ENCODE measurements around the gene ANKDD1A.
A peak's percentile ranks its signal among the peaks of the same experiment; 100 is the strongest.

ANKDD1A gene

GRCh38 chr15:64911311-64912186 lies at the start of gene ANKDD1A:
ANKDD1A (plus strand) TSS chr15:64911902; CDS start chr15:64911931, 29 bp downstream.
- TF ChIP-seq ZNF335 (tag by site-specific recombination; conservative IDR thresholded peaks at IDR 0.05) (peak; percentile 42), ZEB2 (tag by site-specific recombination; IDR thresholded peaks at IDR 0.05) (no peak), SP3 (tag by site-specific recombination; IDR thresholded peaks at IDR 0.05) (peak; percentile 37; the same call in 1 of the 2 replicates), ZBTB26 (tag by site-specific recombination; optimal IDR thresholded peaks at IDR 0.05) (peak; percentile 40), ZNF266 (tag by site-specific recombination; IDR thresholded peaks at IDR 0.05; ENCODE audit: low read depth) (no peak), ZBTB17 (tag by site-specific recombination; IDR thresholded peaks at IDR 0.05) (peak; percentile 78), ZBTB20 (tag by site-specific recombination; IDR thresholded peaks at IDR 0.05) (peak; percentile 21; the same call in 1 of the 2 replicates), KLF9 (tag by site-specific recombination; IDR thresholded peaks at IDR 0.05; ENCODE audit: low read depth) (no peak), SP2 (tag by site-specific recombination; IDR thresholded peaks at IDR 0.05) (peak; percentile 61; the same call in 1 of the 2 replicates)
- Histone ChIP-seq H3K27ac (ENCODE audit: extremely low read depth, low read depth, low read length) (no peak within 1 kb of the TSS), H3K4me1 (ENCODE audit: control insufficient read depth, insufficient read depth, low read length) (no peaks in the 10 kb centered on the region), H3K36me3 (ENCODE audit: control insufficient read depth in 2 of 2, insufficient read depth in 1 of 2, low read length in 2 of 2) (no peaks in the 10 kb centered on the region), H3K9me3 (ENCODE audit: control insufficient read depth, insufficient read depth, low read depth, low read length) (no peaks in the 10 kb centered on the region), H3K4me3 (ENCODE audit: low read depth, low read length) (peak within 1 kb of the TSS; percentile 44)
- ChIA-PET POLR2A (no interaction called here), CTCF (interaction anchor here (0.6 to 0.9 kb wide), 2 partner anchors 345 to 943 kb away, joined by 3 read pairs; no protein-coding TSS in a partner anchor)

GRCh38 chr15:64861960-64862359 lies 49.7 kb upstream of the ANKDD1A start:
- no peak overlapping the region for H3K27ac ChIP-seq (ENCODE audit: extremely low read depth, low read depth, low read length)
- H3K36me3 ChIP-seq (ENCODE audit: control insufficient read depth in 2 of 2, insufficient read depth in 1 of 2, low read length in 2 of 2): peaks cover 0 to 29% of the 10 kb centered on the region in 2 experiments; a peak in 1 of 3 replicates
- POLR2A ChIA-PET: no interaction called here

GRCh38 chr15:64862408-64862807 lies 49.3 kb upstream of the ANKDD1A start:
- H3K9me3 ChIP-seq (ENCODE audit: control insufficient read depth, insufficient read depth, low read depth, low read length): no peaks in the 10 kb centered on the region
- CTCF ChIA-PET: interaction anchor here (0.7 kb wide), 1 partner anchor 188 kb away, joined by 3 read pairs; no protein-coding TSS in a partner anchor
- no peak overlapping the region for H3K4me3 ChIP-seq (ENCODE audit: low read depth, low read length)
- H3K36me3 ChIP-seq (ENCODE audit: control insufficient read depth in 2 of 2, insufficient read depth in 1 of 2, low read length in 2 of 2): peaks cover 0 to 31% of the 10 kb centered on the region in 2 experiments; a peak in 1 of 3 replicates
- no peak overlapping the region for H3K27ac ChIP-seq (ENCODE audit: extremely low read depth, low read depth, low read length)
- POLR2A ChIA-PET: no interaction called here
- no peaks in the 10 kb centered on the region; the same call in 1 of the 2 replicates for H3K4me1 ChIP-seq (ENCODE audit: control insufficient read depth, insufficient read depth, low read length)
- TF ChIP-seq WT1 (tag by site-specific recombination; IDR thresholded peaks at IDR 0.05) (0 out of 2 replicates have a peak, but pooled peaks have one; percentile 1), ZNF324 (tag by site-specific recombination; IDR thresholded peaks at IDR 0.05) (no peak)

More at GRCh38 chr15:64861960-64862359, 49.7 kb upstream of the ANKDD1A start:
- H3K4me1 ChIP-seq (ENCODE audit: control insufficient read depth, insufficient read depth, low read length): no peaks in the 10 kb centered on the region; the same call in 1 of the 2 replicates
- no peak overlapping the region for H3K4me3 ChIP-seq (ENCODE audit: low read depth, low read length)
- TF ChIP-seq, protein P1, sequence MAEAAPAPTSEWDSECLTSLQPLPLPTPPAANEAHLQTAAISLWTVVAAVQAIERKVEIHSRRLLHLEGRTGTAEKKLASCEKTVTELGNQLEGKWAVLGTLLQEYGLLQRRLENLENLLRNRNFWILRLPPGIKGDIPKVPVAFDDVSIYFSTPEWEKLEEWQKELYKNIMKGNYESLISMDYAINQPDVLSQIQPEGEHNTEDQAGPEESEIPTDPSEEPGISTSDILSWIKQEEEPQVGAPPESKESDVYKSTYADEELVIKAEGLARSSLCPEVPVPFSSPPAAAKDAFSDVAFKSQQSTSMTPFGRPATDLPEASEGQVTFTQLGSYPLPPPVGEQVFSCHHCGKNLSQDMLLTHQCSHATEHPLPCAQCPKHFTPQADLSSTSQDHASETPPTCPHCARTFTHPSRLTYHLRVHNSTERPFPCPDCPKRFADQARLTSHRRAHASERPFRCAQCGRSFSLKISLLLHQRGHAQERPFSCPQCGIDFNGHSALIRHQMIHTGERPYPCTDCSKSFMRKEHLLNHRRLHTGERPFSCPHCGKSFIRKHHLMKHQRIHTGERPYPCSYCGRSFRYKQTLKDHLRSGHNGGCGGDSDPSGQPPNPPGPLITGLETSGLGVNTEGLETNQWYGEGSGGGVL (tag by site-specific recombination; IDR thresholded peaks at IDR 0.05): 0 out of 2 replicates have a peak, but pooled peaks have one; percentile 17
- TF ChIP-seq ZNF529 (tag by site-specific recombination; IDR thresholded peaks at IDR 0.05; ENCODE audit: insufficient replicate concordance): no peak
- TF ChIP-seq WT1 (tag by site-specific recombination; IDR thresholded peaks at IDR 0.05): 0 out of 2 replicates have a peak, but pooled peaks have one; percentile 9
- no peak for TF ChIP-seq ZNF704 (tag by site-specific recombination; IDR thresholded peaks at IDR 0.05)
- CTCF ChIA-PET: interaction anchor here (0.7 to 1.0 kb wide), 2 partner anchors 134 to 188 kb away, joined by 3 to 4 read pairs; no protein-coding TSS in a partner anchor
- no peaks in the 10 kb centered on the region for H3K9me3 ChIP-seq (ENCODE audit: control insufficient read depth, insufficient read depth, low read depth, low read length)

Measured in HEK293 (cell line).